ENCODE data around the gene AKR1B15.

The AKR1B15 gene

GRCh38 chr7:134629445-134629844 lies 80.5 kb downstream of the AKR1B15 start:
- TF ChIP-seq CTCF (IDR thresholded peaks at IDR 0.05; ENCODE audit: borderline replicate concordance, insufficient read depth, low read depth, low read length) = no peak
- no peak overlapping the region for H3K4me3 ChIP-seq (ENCODE audit: low read depth, low read length)
